CD4-positive, alpha-beta memory T cell (primary cell): ENCODE results near the gene MXRA7. TPM values are rescaled to one million over a fixed set of nuclear protein-coding genes. Genes with fewer than 3 reads are reported as not detected.
"Not testable (repeated sequence)": the region's sequence is repeated elsewhere in the genome, so short reads cannot be mapped to it uniquely, and the experiment has no call there.

Experiments used
- CTCF ChIA-PET: fragments of 350-600 bp; sonication (Branson Sonifier 250); formaldehyde crosslinking; loops from one replicate; lab custom pipeline; 2021; ENCODE audit warnings: inconsistent platforms; ENCODE audit not compliant: partially characterized antibody; lab: Charles Lee
- POLR2A ChIA-PET: fragments of 350-600 bp; sonication (Branson Sonifier 250); formaldehyde crosslinking; loops from one replicate; lab custom pipeline; 2021; ENCODE audit not compliant: partially characterized antibody; lab: Charles Lee
- DNase-seq, 5 donors: peaks; one replicate each; pipeline versions ENCODE4 v3.0.0 to v3.0.0-alpha.2; 2020 to 2022; ENCODE audit warnings: mixed read lengths in 1 of 5
- H3K27ac ChIP-seq: one replicate; pipeline ENCODE4 v1.7.0; 2013; ENCODE audit warnings: low read depth, low read length
- H3K27me3 ChIP-seq: 2 replicates; pipeline ENCODE4 v1.7.0; 2013; ENCODE audit warnings: mild to moderate bottlenecking, low read length, moderate library complexity; ENCODE audit not compliant: insufficient read depth
- H3K36me3 ChIP-seq: 2 replicates; pipeline ENCODE4 v1.7.0; 2013; ENCODE audit warnings: mild to moderate bottlenecking, low read length, moderate library complexity; ENCODE audit not compliant: insufficient read depth
- H3K4me1 ChIP-seq: 2 replicates; pipeline ENCODE4 v1.7.0; 2013; ENCODE audit warnings: mild to moderate bottlenecking, low read length, moderate library complexity; ENCODE audit not compliant: insufficient read depth
- H3K4me3 ChIP-seq, 2 donors: one replicate each; pipeline ENCODE4 v1.7.0; 2013; ENCODE audit warnings: low read length in 2 of 2, mild to moderate bottlenecking in 1 of 2
- H3K9me3 ChIP-seq, 2 donors: one replicate each; pipeline ENCODE4 v1.7.0; 2013; ENCODE audit warnings: low read length in 2 of 2, control low read depth in 1 of 2; ENCODE audit not compliant: control insufficient read depth in 1 of 2
- H3K27ac Mint-ChIP-seq, 7 donors: one replicate each; pipeline ENCODE4 v1.8.0; 2020 to 2021; ENCODE audit warnings: mixed read lengths in 7 of 7, mild to moderate bottlenecking in 6 of 7, inconsistent platforms in 3 of 7, moderate library complexity in 3 of 7
- H3K27me3 Mint-ChIP-seq, 2 donors: one replicate each; pipeline ENCODE4 v1.8.0; 2020 to 2021; ENCODE audit warnings: mixed read lengths in 2 of 2
- H3K36me3 Mint-ChIP-seq, 2 donors: one replicate each; pipeline ENCODE4 v1.8.0; 2020 to 2021; ENCODE audit warnings: mixed read lengths in 2 of 2, inconsistent platforms in 1 of 2, mild to moderate bottlenecking in 1 of 2
- H3K4me1 Mint-ChIP-seq, 4 donors: one replicate each; pipeline ENCODE4 v1.8.0; 2020 to 2021; ENCODE audit warnings: mixed read lengths in 4 of 4, mild to moderate bottlenecking in 1 of 4
- H3K4me3 Mint-ChIP-seq, 8 donors: one replicate each; pipeline ENCODE4 v1.8.0; 2020 to 2021; ENCODE audit warnings: mixed read lengths in 8 of 8, mild to moderate bottlenecking in 7 of 8, moderate library complexity in 6 of 8, inconsistent platforms in 3 of 8
- H3K9me3 Mint-ChIP-seq, 8 donors: one replicate each; pipeline ENCODE4 v1.8.0; 2020 to 2021; ENCODE audit warnings: mixed read lengths in 8 of 8, mild to moderate bottlenecking in 5 of 8, inconsistent platforms in 3 of 8, moderate library complexity in 1 of 8
- intact Hi-C: fragments of 100-400 bp; cut with micrococcal nuclease; formaldehyde crosslinking; loops from one replicate; pipeline ENCODE4 v1.15.1; 2023
- polyA plus RNA-seq, 2 donors: library from polyadenylated mRNA; unstranded; fragments of 300-500 nt; fragmentation: Illumina TruSeq; gene quantifications; one replicate each; pipeline ENCODE4 v1.2.3, GENCODE V29; 2021
- total RNA-seq, 2 experiments: library from RNA; stranded (reverse); gene quantifications; one replicate each; pipeline ENCODE4 v1.2.3, GENCODE V29; 2021

MXRA7 gene
- total and polyA plus RNA-seq, 4 experiments from 2014 or later = 5.3 to 15.0 (median 7.7) TPM

DNA sequence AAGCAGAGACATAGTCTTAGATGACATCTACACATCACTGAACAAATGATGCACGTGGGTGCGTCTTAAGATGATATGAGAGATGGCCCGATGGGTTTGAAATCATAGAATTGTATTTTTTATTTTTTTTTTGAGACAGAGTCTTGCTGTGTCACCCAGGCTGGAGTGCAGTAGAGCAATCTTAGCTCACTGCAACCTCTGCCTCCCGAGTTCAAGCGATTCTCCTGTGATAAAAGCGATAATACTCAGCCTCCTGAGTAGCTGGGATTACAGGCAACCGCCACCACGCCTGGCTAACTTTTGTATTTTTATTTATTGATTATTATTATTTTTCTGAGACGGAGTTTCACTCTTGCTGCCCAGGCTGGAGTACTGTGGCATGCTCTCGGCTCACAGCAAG, 72.5 kb downstream of the MXRA7 start:
- Histone ChIP-seq H3K9me3 (no peaks in the 10 kb centered on the region), H3K36me3 (no peaks in the 10 kb centered on the region), H3K27ac (no peak overlapping the region), H3K4me1 (peaks cover 16% of the 10 kb centered on the region), H3K27me3 (no peaks in the 10 kb centered on the region), H3K4me3 (no peak overlapping the region)
- intact Hi-C loops = no loop called here
- Mint-ChIP-seq H3K9me3 (no peaks in the 10 kb centered on the region), H3K4me1 (peaks cover 8 to 25% (median 17%) of the 10 kb centered on the region in 4 donors), H3K27me3 (peaks cover 0 to 1% of the 10 kb centered on the region in 2 donors), H3K27ac (no peak overlapping the region), H3K4me3 (no peak overlapping the region), H3K36me3 (peaks cover 1 to 15% of the 10 kb centered on the region in 2 donors)
- no peak for DNase-seq
- POLR2A ChIA-PET = interaction anchor here (1.4 kb wide), 1 partner anchor 34 kb away, joined by 4 read pairs; no protein-coding TSS in a partner anchor
- CTCF ChIA-PET = interaction anchor here (2.0 to 6.0 kb wide), 2 partner anchors 14 to 43 kb away, joined by 10 to 40 read pairs; no protein-coding TSS in a partner anchor

DNA sequence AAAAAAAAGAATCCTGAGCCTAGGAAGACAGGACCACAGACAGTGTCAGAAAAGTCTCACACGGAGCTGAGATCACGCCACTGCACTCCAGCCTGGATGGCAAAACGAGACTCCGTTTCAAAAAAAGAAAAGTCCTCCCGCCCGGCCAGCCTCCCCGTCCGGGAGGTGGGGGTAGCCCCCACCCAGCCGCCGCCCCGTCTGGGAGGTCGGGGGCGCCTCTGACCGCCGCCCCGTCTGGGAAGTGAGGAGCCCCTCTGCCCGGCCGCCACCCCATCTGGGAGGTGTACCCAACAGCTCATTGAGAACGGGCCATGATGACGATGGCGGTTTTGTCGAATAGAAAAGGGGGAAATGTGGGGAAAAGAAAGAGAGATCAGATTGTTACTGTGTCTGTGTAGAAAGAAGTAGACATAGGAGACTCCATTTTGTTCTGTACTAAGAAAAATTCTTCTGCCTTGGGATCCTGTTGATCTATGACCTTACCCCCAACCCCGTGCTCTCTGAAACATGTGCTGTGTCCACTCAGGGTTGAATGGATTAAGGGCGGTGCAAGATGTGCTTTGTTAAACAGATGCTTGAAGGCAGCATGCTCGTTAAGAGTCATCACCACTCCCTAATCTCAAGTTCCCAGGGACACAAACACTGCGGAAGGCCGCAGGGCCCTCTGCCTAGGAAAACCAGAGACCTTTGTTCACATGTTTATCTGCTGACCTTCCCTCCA, 74.1 kb downstream of the MXRA7 start:
- H3K36me3 ChIP-seq, H3K27ac Mint-ChIP-seq, H3K4me3 ChIP-seq, DNase-seq, H3K9me3 ChIP-seq, H3K4me3 Mint-ChIP-seq, H3K27ac ChIP-seq, intact Hi-C loops, POLR2A ChIA-PET, H3K9me3 Mint-ChIP-seq, H3K27me3 Mint-ChIP-seq, H3K27me3 ChIP-seq: not testable (repeated sequence)
- Mint-ChIP-seq H3K36me3 (peaks cover 1 to 15% of the 10 kb centered on the region in 2 donors), H3K4me1 (peaks cover 4 to 22% (median 11%) of the 10 kb centered on the region in 4 donors)
- H3K4me1 ChIP-seq = peaks cover 12% of the 10 kb centered on the region
- CTCF ChIA-PET = interaction anchor here (2.0 to 6.0 kb wide), 2 partner anchors 13 to 44 kb away, joined by 10 to 40 read pairs; no protein-coding TSS in a partner anchor

DNA sequence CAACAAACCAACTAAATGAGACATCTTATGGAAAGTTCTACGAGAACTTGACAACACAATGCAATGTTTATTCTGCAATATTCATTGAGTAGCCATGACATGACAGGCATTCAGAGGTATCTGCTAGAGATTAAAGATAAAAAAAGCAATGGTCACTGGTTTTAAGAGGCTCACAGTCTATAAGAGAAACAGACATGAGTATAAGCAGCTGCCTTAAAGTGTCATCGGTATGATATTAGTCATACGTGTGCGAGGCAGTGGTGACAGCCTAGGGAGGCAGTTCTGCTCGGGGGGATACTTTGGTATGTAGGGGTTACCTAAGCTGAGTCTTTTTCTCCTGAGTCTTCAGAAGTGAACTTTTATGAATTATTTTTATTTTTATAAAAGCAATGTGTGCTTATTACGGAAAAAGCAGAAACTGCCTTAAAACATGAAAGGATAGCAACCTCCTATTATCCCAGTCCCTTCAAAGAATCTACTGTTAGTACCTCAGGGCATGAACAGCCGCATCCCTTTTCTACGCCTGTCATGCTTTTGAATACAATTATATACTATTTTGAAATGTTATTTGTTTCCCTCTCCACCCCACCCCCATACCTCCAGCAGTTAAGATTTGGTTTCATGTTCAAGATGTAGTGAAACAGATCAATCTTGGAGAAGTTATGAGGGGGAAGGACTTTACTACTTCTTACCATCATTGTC, 75.0 kb downstream of the MXRA7 start:
- no peaks in the 10 kb centered on the region for H3K9me3 Mint-ChIP-seq
- H3K4me1 Mint-ChIP-seq = peaks cover 2 to 20% (median 7%) of the 10 kb centered on the region in 4 donors
- H3K27ac Mint-ChIP-seq = no peak overlapping the region
- Histone ChIP-seq H3K4me3 (no peak overlapping the region), H3K9me3 (no peaks in the 10 kb centered on the region), H3K27me3 (no peaks in the 10 kb centered on the region), H3K27ac (no peak overlapping the region), H3K36me3 (no peaks in the 10 kb centered on the region), H3K4me1 (peaks cover 9% of the 10 kb centered on the region)
- no peak overlapping the region for H3K4me3 Mint-ChIP-seq
- H3K36me3 Mint-ChIP-seq = peaks cover 1 to 15% of the 10 kb centered on the region in 2 donors
- H3K27me3 Mint-ChIP-seq = peaks cover 0 to 1% of the 10 kb centered on the region in 2 donors
- intact Hi-C loops = no loop called here
- DNase-seq = no peak
- POLR2A ChIA-PET = interaction anchor here (1.6 kb wide), 1 partner anchor 8 kb away, joined by 7 read pairs; the partner anchor contains the start of gene ST6GALNAC1
- CTCF ChIA-PET = interaction anchor here (1.1 to 3.2 kb wide), 2 partner anchors 11 to 74 kb away, joined by 3 to 14 read pairs; no protein-coding TSS in a partner anchor

DNA sequence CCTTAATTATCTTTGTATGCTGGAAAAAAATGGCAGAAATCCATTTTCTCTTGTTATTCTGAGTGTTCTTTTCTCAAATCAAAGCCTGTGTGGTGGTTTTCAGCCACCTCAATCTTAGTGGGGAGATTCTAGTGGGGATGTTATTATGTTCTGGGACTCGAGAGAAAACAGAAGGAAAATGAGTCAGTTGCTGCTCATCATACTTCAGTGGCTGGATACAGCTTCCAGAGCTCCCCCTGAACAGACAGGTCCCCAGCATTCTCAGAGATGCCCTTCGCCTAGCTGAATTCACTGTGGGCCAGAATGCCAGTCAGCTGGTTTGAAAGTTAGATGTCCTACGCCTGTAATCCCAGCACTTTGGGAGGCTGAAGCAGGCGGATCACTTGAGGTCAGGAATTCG, 75.7 kb downstream of the MXRA7 start:
- Histone ChIP-seq H3K27me3 (no peaks in the 10 kb centered on the region), H3K36me3 (no peaks in the 10 kb centered on the region), H3K27ac (no peak overlapping the region), H3K9me3 (no peaks in the 10 kb centered on the region), H3K4me3 (no peak overlapping the region), H3K4me1 (peaks cover 3% of the 10 kb centered on the region)
- Mint-ChIP-seq H3K4me3 (no peak overlapping the region), H3K27me3 (peaks cover 0 to 1% of the 10 kb centered on the region in 2 donors), H3K9me3 (no peaks in the 10 kb centered on the region), H3K27ac (no peak overlapping the region), H3K36me3 (peaks cover 1 to 15% of the 10 kb centered on the region in 2 donors), H3K4me1 (peaks cover 2 to 15% (median 5%) of the 10 kb centered on the region in 4 donors)
- ChIA-PET POLR2A (interaction anchor here (1.6 kb wide), 1 partner anchor 9 kb away, joined by 7 read pairs; the partner anchor contains the start of gene ST6GALNAC1), CTCF (interaction anchor here (1.1 to 3.2 kb wide), 3 partner anchors 10 to 73 kb away, joined by 3 to 14 read pairs (median 11); no protein-coding TSS in a partner anchor)
- intact Hi-C loops = no loop called here
- no peak for DNase-seq

DNA sequence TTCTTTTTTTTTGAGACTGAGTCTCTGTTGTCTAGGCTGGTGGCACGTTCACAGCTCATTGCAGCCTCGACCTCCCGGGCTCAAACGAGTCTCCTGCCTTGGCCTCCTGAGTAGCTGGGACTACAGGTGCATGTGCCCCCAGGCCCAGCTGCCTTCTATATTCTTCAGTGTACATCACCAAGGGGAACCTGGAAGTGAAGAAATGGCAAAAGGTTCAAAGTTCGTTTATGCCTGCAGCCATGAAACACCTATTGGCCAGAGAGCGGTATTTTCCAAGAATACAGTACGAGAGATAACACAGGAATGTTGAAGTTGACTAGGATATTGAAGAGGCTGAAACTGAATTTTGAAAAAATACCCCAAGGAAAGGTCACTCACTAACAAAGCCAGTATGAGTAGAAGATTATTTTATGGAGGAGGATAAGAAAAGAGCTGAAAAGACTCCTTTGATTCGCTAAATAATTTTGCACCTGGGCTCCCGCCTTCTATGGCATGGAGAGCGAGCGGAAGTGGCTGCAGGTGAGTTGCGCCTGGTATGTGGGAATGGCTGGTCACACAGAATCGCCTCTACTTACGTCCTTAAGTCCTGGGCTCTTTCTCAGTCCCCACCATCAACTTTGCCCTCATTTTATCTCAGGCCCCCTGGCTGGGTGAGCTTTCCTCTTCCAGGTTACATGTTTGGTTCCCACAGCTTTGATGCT, 77.0 kb downstream of the MXRA7 start:
- Mint-ChIP-seq H3K27ac (peak overlapping the region in 2 of 7 donors; percentile 34 to 42), H3K9me3 (no peaks in the 10 kb centered on the region), H3K36me3 (peaks cover 3 to 20% of the 10 kb centered on the region in 2 donors), H3K27me3 (peaks cover 0 to 1% of the 10 kb centered on the region in 2 donors), H3K4me3 (no peak overlapping the region), H3K4me1 (peaks cover under 1 to 15% (median 4%) of the 10 kb centered on the region in 4 donors)
- Histone ChIP-seq H3K4me1 (no peaks in the 10 kb centered on the region), H3K27ac (no peak overlapping the region), H3K4me3 (no peak overlapping the region), H3K36me3 (no peaks in the 10 kb centered on the region), H3K9me3 (no peaks in the 10 kb centered on the region), H3K27me3 (no peaks in the 10 kb centered on the region)
- POLR2A ChIA-PET = interaction anchor here (1.2 to 1.6 kb wide), 3 partner anchors 8 to 38 kb away, joined by 3 to 7 read pairs (median 3); partner anchors contain the start of gene ST6GALNAC1
- CTCF ChIA-PET = interaction anchor here (2.9 to 3.2 kb wide), 2 partner anchors 9 to 47 kb away, joined by 11 to 14 read pairs; no protein-coding TSS in a partner anchor
- intact Hi-C loops = no loop called here
- no peak for DNase-seq

DNA sequence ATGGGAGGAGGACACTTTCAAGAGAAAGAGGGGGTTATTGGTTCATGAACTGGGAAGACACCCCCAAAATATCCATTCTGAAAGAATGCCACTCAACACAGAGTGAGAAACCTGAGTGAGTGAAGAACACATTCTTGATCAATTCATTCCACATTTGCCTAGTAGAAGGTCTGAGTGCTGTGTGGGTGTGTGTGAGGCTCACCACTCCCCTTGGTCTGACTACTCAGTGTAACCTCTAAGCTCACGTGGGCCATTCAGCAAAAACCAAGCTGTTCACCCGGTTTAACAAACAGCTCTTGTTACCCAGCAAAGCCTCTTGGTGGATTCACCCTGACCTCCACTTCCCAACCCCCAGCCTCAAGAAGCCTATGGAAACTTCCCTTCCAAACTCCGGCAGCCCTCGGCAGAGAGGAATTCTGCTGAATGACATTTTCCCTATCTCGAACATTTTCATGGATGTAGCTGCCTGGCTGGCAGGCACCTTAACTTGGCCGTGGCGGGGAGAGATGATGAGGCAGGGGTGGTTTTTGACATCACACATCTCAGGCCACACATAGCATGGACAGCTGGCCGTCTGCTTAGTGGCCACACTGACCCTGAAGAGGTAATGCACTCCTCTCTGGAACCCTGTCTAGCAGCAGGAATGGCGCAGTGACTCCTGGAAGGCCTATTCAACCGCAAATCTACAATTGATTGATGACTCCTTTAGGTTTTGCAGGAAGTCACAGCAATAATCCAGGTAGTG, 78.8 kb downstream of the MXRA7 start:
- Histone ChIP-seq H3K9me3 (no peaks in the 10 kb centered on the region), H3K36me3 (no peaks in the 10 kb centered on the region), H3K4me1 (no peaks in the 10 kb centered on the region), H3K4me3 (no peak overlapping the region), H3K27me3 (no peaks in the 10 kb centered on the region), H3K27ac (no peak overlapping the region)
- Mint-ChIP-seq H3K27ac (peak overlapping the region in 3 of 7 donors; percentile 19 to 81 (median 63)), H3K4me1 (peaks cover 0 to 14% (median 2%) of the 10 kb centered on the region in 4 donors), H3K36me3 (peaks cover 6 to 14% of the 10 kb centered on the region in 2 donors), H3K4me3 (peak overlapping the region in 1 of 8 donors; percentile 50), H3K9me3 (no peaks in the 10 kb centered on the region), H3K27me3 (peaks cover 0 to 1% of the 10 kb centered on the region in 2 donors)
- DNase-seq = peak in 2 of 5 donors; percentile 26 to 27
- CTCF ChIA-PET = interaction anchor here (0.7 to 2.0 kb wide), 5 partner anchors 8 to 109 kb away, joined by 3 to 5 read pairs (median 3); no protein-coding TSS in a partner anchor
- intact Hi-C loops = no loop called here
- POLR2A ChIA-PET = no interaction called here
